AG10803 (cell line): ENCODE data around the gene KYNU.

Experiments
- DNase-seq: peaks from one replicate; pipeline ENCODE4 v3.0.0; 2010; ENCODE audit warnings: low read depth
- H3K4me3 ChIP-seq: 2 replicates; pipeline ENCODE4 v1.5.1; 2011; ENCODE audit warnings: mild to moderate bottlenecking, low read length, control low read depth
- TF ChIP-seq, protein P1 (sequence below): conservative IDR thresholded peaks from 2 replicates; pipeline ENCODE4 v1.5.1; 2011; ENCODE audit warnings: mild to moderate bottlenecking, low read length, control low read depth, inconsistent platforms

Gene KYNU

DNA sequence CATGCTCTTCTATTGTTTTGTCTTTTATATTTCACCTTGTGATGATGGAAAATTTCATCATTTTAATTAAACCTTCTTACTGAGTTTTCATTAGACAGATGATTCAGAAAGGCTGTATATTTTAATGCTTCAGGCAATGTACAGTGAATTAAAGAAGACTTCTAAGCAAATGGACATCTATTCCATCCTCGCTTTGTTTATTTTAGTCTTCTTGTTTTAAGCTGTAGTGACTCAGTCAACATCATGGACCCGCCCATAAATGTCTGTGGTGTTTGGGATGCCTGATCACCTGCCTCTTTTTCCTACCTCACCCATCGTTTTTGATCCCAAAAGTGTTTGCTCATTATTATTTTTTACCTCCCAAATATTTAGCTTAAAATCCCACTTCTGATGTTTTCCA is 43.1 kb downstream of the KYNU start:
- TF ChIP-seq, protein P1, sequence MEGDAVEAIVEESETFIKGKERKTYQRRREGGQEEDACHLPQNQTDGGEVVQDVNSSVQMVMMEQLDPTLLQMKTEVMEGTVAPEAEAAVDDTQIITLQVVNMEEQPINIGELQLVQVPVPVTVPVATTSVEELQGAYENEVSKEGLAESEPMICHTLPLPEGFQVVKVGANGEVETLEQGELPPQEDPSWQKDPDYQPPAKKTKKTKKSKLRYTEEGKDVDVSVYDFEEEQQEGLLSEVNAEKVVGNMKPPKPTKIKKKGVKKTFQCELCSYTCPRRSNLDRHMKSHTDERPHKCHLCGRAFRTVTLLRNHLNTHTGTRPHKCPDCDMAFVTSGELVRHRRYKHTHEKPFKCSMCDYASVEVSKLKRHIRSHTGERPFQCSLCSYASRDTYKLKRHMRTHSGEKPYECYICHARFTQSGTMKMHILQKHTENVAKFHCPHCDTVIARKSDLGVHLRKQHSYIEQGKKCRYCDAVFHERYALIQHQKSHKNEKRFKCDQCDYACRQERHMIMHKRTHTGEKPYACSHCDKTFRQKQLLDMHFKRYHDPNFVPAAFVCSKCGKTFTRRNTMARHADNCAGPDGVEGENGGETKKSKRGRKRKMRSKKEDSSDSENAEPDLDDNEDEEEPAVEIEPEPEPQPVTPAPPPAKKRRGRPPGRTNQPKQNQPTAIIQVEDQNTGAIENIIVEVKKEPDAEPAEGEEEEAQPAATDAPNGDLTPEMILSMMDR: no peak
- no peak for DNase-seq
- H3K4me3 ChIP-seq: no peak overlapping the region

DNA sequence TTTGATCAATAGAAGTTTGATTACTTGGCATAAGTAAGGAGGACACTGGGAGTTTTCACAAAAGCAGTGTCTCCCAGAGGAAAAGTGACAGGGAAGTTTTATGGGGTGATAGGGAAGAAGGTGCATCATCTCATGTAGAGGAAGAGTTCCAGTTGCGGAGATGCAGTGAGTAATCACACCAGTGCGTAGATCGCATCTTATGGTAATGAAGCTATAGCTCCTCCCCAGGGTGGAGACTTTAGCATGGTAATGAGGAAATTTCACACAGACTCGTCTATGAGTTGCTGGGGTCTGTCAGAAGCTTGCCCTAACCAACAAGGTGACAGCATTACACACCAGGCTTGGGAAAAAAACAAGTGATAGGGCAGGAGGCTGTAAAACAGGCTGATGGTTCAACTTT is 49.0 kb downstream of the KYNU start:
- H3K4me3 ChIP-seq: no peak overlapping the region
- no peak for DNase-seq
- TF ChIP-seq, protein P1: no peak

DNA sequence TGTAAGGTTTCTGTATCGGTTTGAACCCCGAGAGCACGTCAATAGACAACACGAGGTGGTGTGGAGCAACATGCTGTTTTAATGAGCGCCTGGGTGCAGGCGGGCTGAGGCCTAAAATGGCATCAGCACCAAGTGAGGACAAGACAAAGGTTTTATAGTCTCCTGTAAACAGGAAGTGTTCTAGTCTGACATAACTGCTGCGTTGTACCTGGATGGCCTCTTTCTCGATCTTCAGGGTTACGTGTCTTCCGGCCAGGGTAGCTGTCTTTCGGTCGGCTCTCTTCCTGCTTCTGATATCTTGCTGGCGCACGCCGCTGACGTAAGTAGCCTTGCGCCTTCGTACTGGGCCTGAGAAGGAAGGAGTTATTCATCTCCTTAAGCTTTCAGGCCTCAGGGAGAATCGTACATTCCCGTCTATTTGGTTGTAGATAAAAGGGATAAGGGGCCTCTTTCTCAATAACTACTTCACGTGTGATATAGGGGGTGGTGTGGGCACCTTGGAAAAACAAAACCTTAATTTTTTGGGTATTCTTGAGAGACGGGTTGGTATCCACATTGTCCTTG is 53.5 kb downstream of the KYNU start:
- DNase-seq: no peak
- TF ChIP-seq, protein P1: no peak
- no peak overlapping the region for H3K4me3 ChIP-seq

DNA sequence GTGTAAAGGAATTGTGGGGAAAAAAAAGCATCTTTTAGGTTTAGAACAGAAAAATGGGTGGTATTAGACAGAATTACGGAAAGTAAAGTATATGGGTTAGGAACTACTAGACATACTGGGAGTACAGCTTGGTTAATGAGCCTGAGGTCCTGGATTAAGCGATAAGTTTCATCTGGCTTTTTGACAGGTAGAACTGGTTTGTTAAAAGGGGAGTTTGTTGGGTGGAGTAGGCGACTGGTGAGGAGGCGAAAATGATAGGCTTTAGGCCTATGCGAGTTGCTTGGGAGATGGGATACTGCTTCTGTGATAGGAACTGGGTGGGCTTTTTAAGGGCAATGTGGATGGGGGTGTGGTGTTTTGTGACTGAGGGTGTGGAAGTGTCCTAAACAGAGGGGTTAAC is 56.5 kb downstream of the KYNU start:
- H3K4me3 ChIP-seq: no peak overlapping the region
- DNase-seq: no peak
- TF ChIP-seq, protein P1: no peak

DNA sequence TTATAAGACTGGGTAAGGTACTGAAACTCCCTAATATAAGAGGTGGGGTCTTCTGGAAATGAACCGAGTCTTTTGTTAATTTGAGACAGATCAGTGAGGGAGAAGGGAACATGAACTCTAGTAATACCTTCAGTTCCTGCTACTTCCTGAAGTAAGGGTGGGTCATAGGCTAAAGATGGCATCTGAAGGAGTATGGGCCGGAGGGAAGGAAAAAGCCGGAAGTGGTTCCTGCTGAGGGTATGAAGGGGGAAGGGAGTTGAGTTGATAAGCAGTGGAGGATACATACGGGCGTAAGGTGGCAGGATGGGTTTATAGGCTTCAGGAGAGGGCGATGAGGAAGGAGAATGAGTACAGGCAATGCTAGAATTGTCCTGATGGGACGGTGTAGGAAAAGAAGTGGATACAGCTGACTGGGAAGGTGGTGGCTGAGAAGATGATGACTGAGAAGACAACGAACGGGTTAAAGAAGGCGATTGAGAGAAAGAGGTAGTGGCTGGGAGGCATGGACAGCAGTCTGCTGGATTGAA is 58.2 kb downstream of the KYNU start:
- no peak overlapping the region for H3K4me3 ChIP-seq
- TF ChIP-seq, protein P1: no peak
- no peak for DNase-seq

DNA sequence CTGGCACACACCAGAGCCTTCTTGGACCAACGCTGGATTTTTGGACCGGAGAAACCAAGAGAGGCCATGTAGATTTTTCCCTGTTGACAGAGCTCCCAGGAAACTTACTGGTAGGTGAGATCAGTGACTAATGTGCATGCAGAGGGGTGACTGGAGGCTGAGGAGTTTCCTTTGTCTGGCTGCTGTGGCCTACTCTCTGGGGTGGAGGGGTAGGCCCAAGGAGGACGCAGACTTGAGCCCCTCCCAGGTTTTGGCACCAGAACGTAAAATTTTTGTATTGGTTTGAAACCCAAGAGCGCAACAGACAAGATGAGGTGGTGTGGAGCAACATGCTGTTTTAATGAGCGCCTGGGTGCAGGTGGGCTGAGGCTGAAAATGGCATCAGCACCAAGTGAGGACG is 59.2 kb downstream of the KYNU start:
- H3K4me3 ChIP-seq: no peak overlapping the region
- TF ChIP-seq, protein P1: no peak
- DNase-seq: no peak

DNA sequence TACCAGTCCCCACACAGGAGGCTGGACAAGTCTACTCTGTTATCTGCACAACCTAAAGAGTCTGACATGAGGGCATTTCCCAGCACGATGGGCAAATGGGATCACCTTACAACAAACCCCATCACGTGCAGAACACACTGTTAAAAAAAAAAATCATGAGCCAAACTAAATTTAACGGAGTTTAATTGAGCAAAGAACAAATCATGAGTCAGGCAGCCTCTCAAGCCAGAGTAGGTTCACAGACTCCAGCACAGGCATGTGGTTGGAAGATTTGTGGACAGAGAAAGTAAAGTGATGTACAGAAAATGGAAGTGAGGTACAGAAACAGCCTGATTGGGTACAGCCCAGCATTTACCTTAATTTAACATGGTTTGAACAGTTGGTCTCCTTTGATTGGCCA is 59.9 kb downstream of the KYNU start:
- no peak for DNase-seq
- no peak overlapping the region for H3K4me3 ChIP-seq
- TF ChIP-seq, protein P1: no peak
